Cardiac muscle cell (in vitro differentiated cells and primary cell): ENCODE measurements around the gene PNRC2. TPM values are rescaled to one million over a fixed set of nuclear protein-coding genes. Genes with fewer than 3 reads are reported as not detected.
"Not testable (repeated sequence)": the region's sequence is repeated elsewhere in the genome, so short reads cannot be mapped to it uniquely, and the experiment has no call there.

Source experiments
- DNase-seq, 2 donors: peaks; one replicate each; pipeline versions ENCODE4 v3.0.0 to v3.0.0-alpha.2; 2010 to 2017; ENCODE audit warnings: low read depth in 1 of 2, low spot score in 1 of 2
- H3K27ac ChIP-seq: fragments of 200-600 bp; sonication (generic); 2 replicates; pipeline ENCODE4 v1.5.1; 2016
- H3K27me3 ChIP-seq: fragments of 200-600 bp; sonication (generic); 2 replicates; pipeline ENCODE4 v1.6.0; 2016; ENCODE audit warnings: control low read depth
- H3K36me3 ChIP-seq: fragments of 200-600 bp; sonication (generic); 2 replicates; pipeline ENCODE4 v1.5.1; 2016; ENCODE audit warnings: control low read depth
- H3K4me1 ChIP-seq: fragments of 200-600 bp; sonication (generic); 2 replicates; pipeline ENCODE4 v1.8.1; 2017; ENCODE audit warnings: low read depth, mild to moderate bottlenecking, mixed run types
- H3K4me3 ChIP-seq: fragments of 200-600 bp; sonication (generic); 2 replicates; pipeline ENCODE4 v1.5.1; 2016; ENCODE audit warnings: mild to moderate bottlenecking
- H3K9me3 ChIP-seq: fragments of 200-600 bp; sonication (generic); 2 replicates; pipeline ENCODE4 v1.5.1; 2017; ENCODE audit warnings: low read depth, mild to moderate bottlenecking, control low read depth
- polyA plus RNA-seq: library from polyadenylated mRNA; unstranded; fragments of >200 nt; fragmentation: Nextera tagmentation; extraction: Ambion mirVana; gene quantifications from 2 replicates; pipeline ENCODE4 v1.2.1, GENCODE V29; 2016
- total RNA-seq: library from RNA; depleted of rRNA; stranded (reverse); fragments of >200 nt; gene quantifications from 2 replicates; pipeline ENCODE4 v1.2.3, GENCODE V29; 2016
- TF ChIP-seq, protein P1 (sequence below): IDR thresholded peaks from 2 replicates; pipeline ENCODE4 v1.5.1; 2012; ENCODE audit warnings: low read depth, mild to moderate bottlenecking, low read length

PNRC2 gene
- total and polyA plus RNA-seq, 2 experiments from 2014 or later = 71.7 to 87.9 TPM

- H3K36me3 ChIP-seq = no peaks in the 10 kb centered on the region
- H3K9me3 ChIP-seq = no peaks in the 10 kb centered on the region
- no peak overlapping the region for H3K4me3 ChIP-seq
- no peaks in the 10 kb centered on the region for H3K4me1 ChIP-seq
- DNase-seq = no peak
- no peak overlapping the region for H3K27ac ChIP-seq
- TF ChIP-seq, protein P1, sequence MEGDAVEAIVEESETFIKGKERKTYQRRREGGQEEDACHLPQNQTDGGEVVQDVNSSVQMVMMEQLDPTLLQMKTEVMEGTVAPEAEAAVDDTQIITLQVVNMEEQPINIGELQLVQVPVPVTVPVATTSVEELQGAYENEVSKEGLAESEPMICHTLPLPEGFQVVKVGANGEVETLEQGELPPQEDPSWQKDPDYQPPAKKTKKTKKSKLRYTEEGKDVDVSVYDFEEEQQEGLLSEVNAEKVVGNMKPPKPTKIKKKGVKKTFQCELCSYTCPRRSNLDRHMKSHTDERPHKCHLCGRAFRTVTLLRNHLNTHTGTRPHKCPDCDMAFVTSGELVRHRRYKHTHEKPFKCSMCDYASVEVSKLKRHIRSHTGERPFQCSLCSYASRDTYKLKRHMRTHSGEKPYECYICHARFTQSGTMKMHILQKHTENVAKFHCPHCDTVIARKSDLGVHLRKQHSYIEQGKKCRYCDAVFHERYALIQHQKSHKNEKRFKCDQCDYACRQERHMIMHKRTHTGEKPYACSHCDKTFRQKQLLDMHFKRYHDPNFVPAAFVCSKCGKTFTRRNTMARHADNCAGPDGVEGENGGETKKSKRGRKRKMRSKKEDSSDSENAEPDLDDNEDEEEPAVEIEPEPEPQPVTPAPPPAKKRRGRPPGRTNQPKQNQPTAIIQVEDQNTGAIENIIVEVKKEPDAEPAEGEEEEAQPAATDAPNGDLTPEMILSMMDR = no peak
- no peaks in the 10 kb centered on the region for H3K27me3 ChIP-seq
These were observed 45.5 kb downstream of the PNRC2 start for GRCh38 chr1:24005163-24005562.

GRCh38 chr1:24007079-24007478, 47.5 kb downstream of the PNRC2 start:
- peaks cover 3% of the 10 kb centered on the region for H3K4me1 ChIP-seq
- H3K36me3 ChIP-seq = no peaks in the 10 kb centered on the region
- H3K9me3 ChIP-seq = no peaks in the 10 kb centered on the region
- H3K27me3 ChIP-seq = no peaks in the 10 kb centered on the region
- DNase-seq = no peak
- H3K4me3 ChIP-seq = no peak overlapping the region
- TF ChIP-seq, protein P1 = no peak
- H3K27ac ChIP-seq = no peak overlapping the region

GRCh38 chr1:24008574-24009184, 49.1 kb downstream of the PNRC2 start:
- not testable (repeated sequence) for H3K27ac ChIP-seq, H3K4me1 ChIP-seq, H3K4me3 ChIP-seq, H3K27me3 ChIP-seq, H3K9me3 ChIP-seq, H3K36me3 ChIP-seq
- DNase-seq = peak in 1 of 2 donors; percentile 84

GRCh38 chr1:24009406-24009805, 49.8 kb downstream of the PNRC2 start:
- H3K9me3 ChIP-seq = no peaks in the 10 kb centered on the region
- DNase-seq = no peak
- no peaks in the 10 kb centered on the region for H3K36me3 ChIP-seq
- TF ChIP-seq, protein P1 = no peak
- no peak overlapping the region for H3K4me3 ChIP-seq
- peaks cover 3% of the 10 kb centered on the region for H3K4me1 ChIP-seq
- no peaks in the 10 kb centered on the region for H3K27me3 ChIP-seq
- H3K27ac ChIP-seq = no peak overlapping the region

DNA sequence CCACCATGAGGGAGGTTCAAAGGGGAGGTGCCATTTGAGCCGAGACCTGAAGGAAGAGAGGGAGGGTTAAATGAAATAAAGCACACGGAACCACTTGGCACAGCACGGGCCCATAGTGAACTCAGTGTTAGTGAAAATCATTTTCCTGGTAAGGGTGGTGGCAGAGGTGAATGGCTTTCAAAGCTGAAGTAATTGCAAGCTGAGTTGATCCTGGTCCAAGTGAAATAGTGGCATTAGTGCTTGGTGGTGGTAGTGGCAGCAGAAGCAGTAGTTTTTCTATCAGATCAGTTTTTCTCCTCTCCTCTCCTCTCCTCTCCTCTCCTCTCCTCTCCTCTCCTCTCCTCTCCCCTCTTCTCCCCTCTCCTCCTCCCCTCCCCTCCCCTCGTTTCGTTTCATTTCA, 51.0 kb downstream of the PNRC2 start:
- Histone ChIP-seq H3K4me3 (no peak overlapping the region), H3K27me3 (no peaks in the 10 kb centered on the region), H3K9me3 (no peaks in the 10 kb centered on the region), H3K36me3 (no peaks in the 10 kb centered on the region), H3K27ac (no peak overlapping the region), H3K4me1 (peaks cover 9% of the 10 kb centered on the region)
- no peak for DNase-seq
- TF ChIP-seq, protein P1 = no peak

- not testable (repeated sequence) for H3K9me3 ChIP-seq, H3K27me3 ChIP-seq, DNase-seq, H3K36me3 ChIP-seq, H3K27ac ChIP-seq, H3K4me3 ChIP-seq
- peaks cover 14% of the 10 kb centered on the region for H3K4me1 ChIP-seq
These were observed 53.2 kb downstream of the PNRC2 start for GRCh38 chr1:24012878-24013277.

Other genes starting within 250 kb of the PNRC2 start
- 34.1 and 42.1 TPM in 2 replicates for gene ELOA, start 216.4 kb upstream of the PNRC2 start, total RNA-seq
- gene ELOA, start 216.4 kb upstream of the PNRC2 start, polyA plus RNA-seq = 34.0 and 34.8 TPM in 2 replicates
- gene PITHD1, start 181.4 kb upstream of the PNRC2 start, total RNA-seq = 71.7 and 99.6 TPM in 2 replicates
- gene PITHD1, start 181.4 kb upstream of the PNRC2 start, polyA plus RNA-seq = 48.1 and 61.4 TPM in 2 replicates
- gene LYPLA2, start 168.7 kb upstream of the PNRC2 start, total RNA-seq = 73.6 and 131 TPM in 2 replicates
- gene LYPLA2, start 168.7 kb upstream of the PNRC2 start, polyA plus RNA-seq = 124 and 150 TPM in 2 replicates
- gene GALE, start 159.1 kb upstream of the PNRC2 start, total RNA-seq = 25.8 and 53.3 TPM in 2 replicates
- 38.7 and 65.7 TPM in 2 replicates for gene GALE, start 159.1 kb upstream of the PNRC2 start, polyA plus RNA-seq
- gene HMGCL, start 134.4 kb upstream of the PNRC2 start, total RNA-seq = 45.3 and 47.6 TPM in 2 replicates
- gene HMGCL, start 134.4 kb upstream of the PNRC2 start, polyA plus RNA-seq = 68.8 and 74.3 TPM in 2 replicates
- 23.0 and 25.0 TPM in 2 replicates for gene FUCA1, start 91.5 kb upstream of the PNRC2 start, total RNA-seq
- 36.6 and 40.4 TPM in 2 replicates for gene FUCA1, start 91.5 kb upstream of the PNRC2 start, polyA plus RNA-seq
- gene CNR2, start 46.5 kb upstream of the PNRC2 start, total RNA-seq = not detected in 2 replicates
- gene CNR2, start 46.5 kb upstream of the PNRC2 start, polyA plus RNA-seq = not detected in 2 replicates
- 107 and 134 TPM in 2 replicates for gene SRSF10, start 20.5 kb downstream of the PNRC2 start, total RNA-seq
- 181 and 192 TPM in 2 replicates for gene SRSF10, start 20.5 kb downstream of the PNRC2 start, polyA plus RNA-seq
- gene MYOM3, start 152.3 kb downstream of the PNRC2 start, total RNA-seq = 0.70 and 0.71 TPM in 2 replicates
- 0.51 TPM in 1 of 2 replicates, not detected in the other for gene MYOM3, start 152.3 kb downstream of the PNRC2 start, polyA plus RNA-seq
- 0.11 TPM in 1 of 2 replicates, not detected in the other for gene IL22RA1, start 183.3 kb downstream of the PNRC2 start, total RNA-seq
- gene IL22RA1, start 183.3 kb downstream of the PNRC2 start, polyA plus RNA-seq = not detected in 2 replicates
- 3.5 and 3.9 TPM in 2 replicates for gene IFNLR1, start 227.5 kb downstream of the PNRC2 start, total RNA-seq
- gene IFNLR1, start 227.5 kb downstream of the PNRC2 start, polyA plus RNA-seq = 9.4 and 15.2 TPM in 2 replicates